ENCODE data around the gene PLB1.

GRCh38 chr2:28670856-28671255 lies 175.0 kb downstream of the PLB1 start:
- TF ChIP-seq, protein P1, sequence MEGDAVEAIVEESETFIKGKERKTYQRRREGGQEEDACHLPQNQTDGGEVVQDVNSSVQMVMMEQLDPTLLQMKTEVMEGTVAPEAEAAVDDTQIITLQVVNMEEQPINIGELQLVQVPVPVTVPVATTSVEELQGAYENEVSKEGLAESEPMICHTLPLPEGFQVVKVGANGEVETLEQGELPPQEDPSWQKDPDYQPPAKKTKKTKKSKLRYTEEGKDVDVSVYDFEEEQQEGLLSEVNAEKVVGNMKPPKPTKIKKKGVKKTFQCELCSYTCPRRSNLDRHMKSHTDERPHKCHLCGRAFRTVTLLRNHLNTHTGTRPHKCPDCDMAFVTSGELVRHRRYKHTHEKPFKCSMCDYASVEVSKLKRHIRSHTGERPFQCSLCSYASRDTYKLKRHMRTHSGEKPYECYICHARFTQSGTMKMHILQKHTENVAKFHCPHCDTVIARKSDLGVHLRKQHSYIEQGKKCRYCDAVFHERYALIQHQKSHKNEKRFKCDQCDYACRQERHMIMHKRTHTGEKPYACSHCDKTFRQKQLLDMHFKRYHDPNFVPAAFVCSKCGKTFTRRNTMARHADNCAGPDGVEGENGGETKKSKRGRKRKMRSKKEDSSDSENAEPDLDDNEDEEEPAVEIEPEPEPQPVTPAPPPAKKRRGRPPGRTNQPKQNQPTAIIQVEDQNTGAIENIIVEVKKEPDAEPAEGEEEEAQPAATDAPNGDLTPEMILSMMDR (IDR thresholded peaks at IDR 0.05) = no peak
- TF ChIP-seq POLR2AphosphoS5 (IDR thresholded peaks at IDR 0.05) (no peak), POLR2A (IDR thresholded peaks at IDR 0.05) (no peak), EP300 (IDR thresholded peaks at IDR 0.05) (no peak)
